Subcutaneous abdominal adipose tissue (tissue), 5 donors: ENCODE results near the gene VPS37B.
"Not testable (repeated sequence)": the region's sequence is repeated elsewhere in the genome, so short reads cannot be mapped to it uniquely, and the experiment has no call there.

Experiments used
- H3K27ac ChIP-seq: one replicate; pipeline ENCODE4 v1.7.0; 2013; ENCODE audit warnings: low read depth, mild to moderate bottlenecking, inconsistent platforms, low read length, moderate library complexity
- H3K27me3 ChIP-seq, 5 donors: one replicate each; pipeline ENCODE4 v1.7.0; 2013; ENCODE audit warnings: low read length in 5 of 5, inconsistent platforms in 1 of 5; ENCODE audit not compliant: control insufficient read depth in 5 of 5, insufficient read depth in 4 of 5
- H3K36me3 ChIP-seq, 5 donors: one replicate each; pipeline ENCODE4 v1.7.0; 2013; ENCODE audit warnings: low read length in 5 of 5; ENCODE audit not compliant: control insufficient read depth in 5 of 5, insufficient read depth in 5 of 5
- H3K4me1 ChIP-seq, 5 donors: one replicate each; pipeline ENCODE4 v1.7.0; 2013; ENCODE audit warnings: low read length in 5 of 5, mild to moderate bottlenecking in 3 of 5, moderate library complexity in 1 of 5; ENCODE audit not compliant: control insufficient read depth in 5 of 5, insufficient read depth in 5 of 5
- H3K4me3 ChIP-seq, 5 donors: one replicate each; pipeline ENCODE4 v1.7.0; 2013; ENCODE audit warnings: low read length in 5 of 5, low read depth in 1 of 5
- H3K9ac ChIP-seq, 5 donors: one replicate each; pipeline ENCODE4 v1.7.0; 2013; ENCODE audit warnings: low read length in 5 of 5, mild to moderate bottlenecking in 4 of 5, moderate library complexity in 3 of 5
- H3K9me3 ChIP-seq, 5 donors: one replicate each; pipeline ENCODE4 v1.7.0; 2013; ENCODE audit warnings: low read length in 5 of 5; ENCODE audit not compliant: control insufficient read depth in 5 of 5
- donor health status: healthy.
- donor health status: healthy.
- donor health status: healthy.
- donor health status: healthy.
- donor health status: healthy.

VPS37B gene

DNA sequence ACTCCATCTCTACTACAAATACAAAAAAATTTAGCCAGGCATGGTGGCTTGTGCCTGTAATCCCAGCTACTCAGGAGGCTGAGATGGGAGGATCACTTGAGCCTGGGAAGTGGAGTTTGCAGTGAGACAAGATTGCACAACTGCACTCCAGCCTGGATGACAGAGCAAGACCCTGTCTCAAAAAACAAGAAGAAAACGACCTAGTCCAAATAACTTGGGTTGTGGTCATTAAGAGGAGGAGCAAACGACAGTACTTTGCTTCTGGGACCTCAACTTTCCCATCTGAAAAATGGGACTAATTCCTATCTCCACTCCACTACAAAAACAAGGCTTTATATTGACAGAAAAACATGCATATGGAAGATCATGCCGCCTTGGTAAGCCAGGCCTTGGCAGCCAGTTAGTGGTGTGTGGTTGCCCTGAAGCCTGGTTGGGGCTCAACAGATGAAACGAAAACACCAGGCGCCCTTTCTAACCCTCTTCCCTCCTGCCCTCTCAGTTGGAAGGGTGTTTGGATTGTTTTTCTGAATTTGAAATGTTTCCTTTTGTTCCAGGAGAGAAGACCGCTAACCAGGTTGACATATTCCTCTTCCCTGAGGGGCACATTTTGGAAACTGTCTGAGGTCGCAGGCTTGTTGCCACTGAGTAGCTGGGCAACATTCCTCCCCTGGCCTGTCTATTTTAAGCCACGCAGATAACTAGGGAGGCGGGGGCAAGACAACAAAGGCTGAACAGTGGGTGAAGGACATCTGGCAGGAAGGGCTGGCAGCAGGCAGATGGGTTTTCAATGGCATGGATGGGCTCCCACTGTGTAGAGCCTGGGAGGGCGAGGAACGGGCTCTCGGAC lies 13.7 kb upstream of the VPS37B start:
- H3K4me1 ChIP-seq, result peaks cover 0 to 2% (median 0%) of the 10 kb centered on the region in 5 donors
- no peak overlapping the region for H3K9ac ChIP-seq
- no peaks in the 10 kb centered on the region for H3K9me3 ChIP-seq
- H3K27ac ChIP-seq, result no peak overlapping the region
- no peak overlapping the region for H3K4me3 ChIP-seq
- no peaks in the 10 kb centered on the region for H3K36me3 ChIP-seq
- H3K27me3 ChIP-seq, result no peaks in the 10 kb centered on the region

DNA sequence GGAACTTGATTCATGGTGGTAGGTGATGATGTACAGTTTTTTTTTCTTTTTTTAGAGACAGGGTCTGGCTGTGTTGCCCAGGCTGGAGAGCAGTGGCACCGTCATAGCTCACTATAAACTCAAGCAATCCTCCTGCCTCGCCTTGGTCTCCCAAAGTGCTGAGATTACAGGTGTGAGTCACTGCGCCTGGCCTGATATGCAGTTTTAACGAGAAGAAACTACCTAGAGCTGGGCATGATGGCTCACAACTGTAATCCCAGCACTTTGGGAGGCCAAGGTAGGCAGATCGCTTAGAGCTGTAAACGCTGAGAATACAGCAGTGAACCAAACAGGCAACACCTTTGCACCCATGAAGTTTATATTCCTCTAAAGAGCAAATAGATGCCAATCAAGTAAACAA lies 13.0 kb upstream of the VPS37B start:
- no peaks in the 10 kb centered on the region for H3K36me3 ChIP-seq
- H3K9ac ChIP-seq, result no peak overlapping the region
- peaks cover 0 to 2% (median 0%) of the 10 kb centered on the region in 5 donors for H3K4me1 ChIP-seq
- H3K4me3 ChIP-seq, result no peak overlapping the region
- no peaks in the 10 kb centered on the region for H3K9me3 ChIP-seq
- H3K27ac ChIP-seq, result no peak overlapping the region
- H3K27me3 ChIP-seq, result no peaks in the 10 kb centered on the region

DNA sequence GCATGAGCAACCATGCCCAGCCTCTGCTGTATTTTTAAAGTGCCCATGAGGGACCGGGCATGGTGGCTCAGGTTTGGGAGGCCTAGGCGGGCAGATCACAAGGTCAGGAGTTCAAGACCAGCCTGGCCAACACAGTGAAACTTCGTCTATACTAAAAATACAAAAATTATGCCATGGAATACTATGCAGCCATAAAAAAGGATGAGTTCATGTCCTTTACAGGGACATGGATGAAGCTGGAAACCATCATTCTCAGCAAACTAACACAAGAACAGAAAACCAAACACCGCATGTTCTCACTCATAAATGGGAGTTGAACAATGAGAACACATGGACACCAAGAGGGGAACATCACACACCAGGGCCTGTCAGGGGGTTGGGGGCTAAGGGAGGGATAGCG lies 9.3 kb upstream of the VPS37B start:
- H3K36me3 ChIP-seq, H3K4me3 ChIP-seq, H3K27me3 ChIP-seq, H3K9me3 ChIP-seq, H3K27ac ChIP-seq, H3K9ac ChIP-seq: not testable (repeated sequence)
- peaks cover 0 to 14% (median 0%) of the 10 kb centered on the region in 5 donors for H3K4me1 ChIP-seq

DNA sequence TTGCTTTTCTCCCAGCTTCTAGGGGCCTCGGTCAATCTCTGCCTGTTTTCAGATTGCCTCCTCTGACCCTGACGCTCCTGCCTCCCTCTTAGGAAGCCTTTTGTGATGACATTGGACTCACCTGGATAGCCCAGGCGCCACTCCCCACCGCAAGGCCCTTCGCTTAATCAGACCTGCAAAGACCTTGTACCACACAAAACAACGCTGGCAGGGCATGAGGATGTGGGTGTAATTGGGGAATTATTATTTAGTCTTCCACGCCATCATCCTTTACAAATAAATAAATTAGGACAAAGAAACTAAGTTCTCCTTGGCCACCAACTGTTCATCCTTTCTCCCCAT lies 7.7 kb upstream of the VPS37B start:
- H3K9me3 ChIP-seq, result no peaks in the 10 kb centered on the region
- H3K4me3 ChIP-seq, result no peak overlapping the region
- H3K27ac ChIP-seq, result no peak overlapping the region
- no peaks in the 10 kb centered on the region for H3K27me3 ChIP-seq
- H3K9ac ChIP-seq, result no peak overlapping the region
- H3K4me1 ChIP-seq, result peaks cover 0 to 12% (median 0%) of the 10 kb centered on the region in 5 donors
- H3K36me3 ChIP-seq, result no peaks in the 10 kb centered on the region

DNA sequence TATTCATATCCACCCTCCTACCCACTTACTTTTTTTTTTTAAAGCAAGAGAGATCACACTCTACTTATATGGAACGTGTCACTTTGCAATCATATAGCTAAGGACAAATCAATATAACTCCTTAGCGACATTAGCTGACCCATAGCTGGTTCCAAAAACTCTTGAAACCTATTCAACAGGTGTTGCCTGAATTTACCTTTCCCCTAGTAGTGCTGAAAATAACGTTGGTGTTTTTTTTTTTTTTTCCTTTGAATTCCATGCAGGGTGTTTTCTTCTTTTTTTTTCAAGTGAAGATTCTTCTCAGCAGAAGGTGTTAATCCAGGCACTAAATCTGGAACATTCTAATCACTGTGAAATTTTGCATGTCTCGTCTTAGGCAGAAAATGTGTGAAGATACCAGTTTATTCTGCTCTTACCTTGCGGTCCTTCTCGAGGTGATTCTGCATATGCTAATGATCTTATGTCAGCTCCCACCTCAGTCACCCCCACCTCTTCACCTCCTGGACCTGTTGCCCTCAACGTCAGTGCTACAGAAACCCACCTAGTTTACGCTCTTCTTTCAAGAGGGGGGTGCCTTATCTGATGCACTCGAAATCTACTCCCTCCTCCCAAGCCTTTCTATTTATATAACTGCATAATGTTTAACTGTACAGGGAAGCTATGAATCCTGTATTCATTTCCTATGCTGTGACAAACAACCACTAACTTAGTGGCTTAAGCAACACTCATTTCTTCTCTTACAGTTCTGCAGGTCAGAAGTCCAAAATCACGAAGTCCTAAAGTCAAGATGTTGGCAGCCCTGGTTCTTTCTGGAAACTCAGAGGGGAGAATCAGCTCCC lies 7.1 kb upstream of the VPS37B start:
- no peak overlapping the region for H3K9ac ChIP-seq
- no peak overlapping the region for H3K27ac ChIP-seq
- H3K4me1 ChIP-seq, result peaks cover 0 to 12% (median 3%) of the 10 kb centered on the region in 5 donors
- no peaks in the 10 kb centered on the region for H3K36me3 ChIP-seq
- H3K4me3 ChIP-seq, result no peak overlapping the region
- no peaks in the 10 kb centered on the region for H3K27me3 ChIP-seq
- no peaks in the 10 kb centered on the region for H3K9me3 ChIP-seq

DNA sequence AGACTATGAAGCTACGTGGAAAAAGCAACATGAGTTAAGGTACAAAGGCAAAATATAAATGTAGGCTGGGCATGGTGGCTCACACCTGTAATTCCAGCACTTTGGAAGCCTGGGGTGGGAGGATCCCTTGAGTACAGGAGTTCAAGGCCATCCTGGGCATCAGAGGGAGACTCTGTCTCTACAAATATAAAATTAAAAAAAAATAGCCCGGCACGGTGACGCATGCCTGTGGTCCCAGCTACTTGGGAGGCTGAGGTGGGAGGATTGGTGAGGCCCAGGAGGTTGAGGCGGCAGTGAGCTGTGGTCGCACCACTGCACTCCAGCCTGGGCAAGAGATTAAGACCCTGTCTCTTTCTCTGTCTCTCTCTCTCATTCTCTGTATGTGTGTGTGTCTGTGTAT lies 4.0 kb upstream of the VPS37B start:
- H3K27ac ChIP-seq, result no peak overlapping the region
- peaks cover 0 to 23% (median 11%) of the 10 kb centered on the region in 5 donors for H3K4me1 ChIP-seq
- no peak overlapping the region for H3K4me3 ChIP-seq
- H3K27me3 ChIP-seq, result no peaks in the 10 kb centered on the region
- H3K9me3 ChIP-seq, result peaks cover 0 to 4% (median 3%) of the 10 kb centered on the region in 5 donors
- H3K9ac ChIP-seq, result no peak overlapping the region
- H3K36me3 ChIP-seq, result no peaks in the 10 kb centered on the region

DNA sequence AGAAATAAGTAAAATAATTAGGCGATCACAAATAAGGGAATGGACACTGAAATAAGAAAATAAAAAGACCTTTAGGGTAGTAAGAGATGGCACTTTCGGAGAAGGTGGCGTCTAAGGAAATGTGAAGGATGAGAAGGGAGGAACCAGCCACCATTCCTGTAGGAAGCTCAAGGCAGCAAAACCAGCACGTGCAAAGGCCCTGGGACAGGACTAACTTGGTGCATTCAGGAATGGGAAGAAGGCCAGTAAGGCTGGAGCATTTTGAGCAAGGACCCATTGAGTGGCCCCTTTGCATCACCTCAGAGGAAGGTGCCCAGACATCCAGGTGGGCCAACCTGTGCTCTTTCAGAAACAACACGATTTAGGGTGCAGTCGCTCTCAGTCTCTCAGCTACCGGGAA lies 738 bp upstream of the VPS37B start:
- Histone ChIP-seq H3K9ac (no peak overlapping the region), H3K4me1 (peaks cover 2 to 49% (median 29%) of the 10 kb centered on the region in 5 donors), H3K27ac (peak overlapping the region; percentile 85), H3K9me3 (peaks cover 0 to 4% (median 3%) of the 10 kb centered on the region in 5 donors), H3K36me3 (no peaks in the 10 kb centered on the region), H3K27me3 (no peaks in the 10 kb centered on the region), H3K4me3 (peak overlapping the region in 1 of 5 donors; percentile 74)

DNA sequence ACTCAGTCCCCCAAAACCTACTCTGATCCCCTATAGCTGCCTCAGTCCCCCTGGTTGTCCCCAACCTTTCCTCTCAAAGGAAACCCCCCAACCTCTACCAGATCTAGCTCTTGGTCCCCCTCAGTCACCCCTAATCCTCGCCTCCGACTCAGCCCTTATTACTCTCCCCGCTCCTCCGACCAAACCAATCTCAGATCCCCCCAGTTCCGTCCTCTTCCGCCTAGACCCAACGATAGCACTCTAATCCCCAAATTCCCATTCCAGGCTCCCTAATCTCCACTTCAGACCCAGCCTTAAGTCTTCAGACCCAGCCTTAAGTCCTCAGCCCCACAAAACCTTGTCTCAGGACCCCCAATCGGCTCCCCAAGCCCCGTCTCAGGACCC lies 612 bp downstream of the VPS37B start:
- Histone ChIP-seq H3K27ac (peak overlapping the region; percentile 85), H3K9me3 (peaks cover 0 to 4% (median 3%) of the 10 kb centered on the region in 5 donors), H3K36me3 (no peaks in the 10 kb centered on the region), H3K27me3 (no peaks in the 10 kb centered on the region), H3K4me3 (peak overlapping the region; percentile 74 to 96 (median 88)), H3K4me1 (peaks cover 2 to 62% (median 40%) of the 10 kb centered on the region in 5 donors), H3K9ac (peak overlapping the region; percentile 94 to 99 (median 97))

DNA sequence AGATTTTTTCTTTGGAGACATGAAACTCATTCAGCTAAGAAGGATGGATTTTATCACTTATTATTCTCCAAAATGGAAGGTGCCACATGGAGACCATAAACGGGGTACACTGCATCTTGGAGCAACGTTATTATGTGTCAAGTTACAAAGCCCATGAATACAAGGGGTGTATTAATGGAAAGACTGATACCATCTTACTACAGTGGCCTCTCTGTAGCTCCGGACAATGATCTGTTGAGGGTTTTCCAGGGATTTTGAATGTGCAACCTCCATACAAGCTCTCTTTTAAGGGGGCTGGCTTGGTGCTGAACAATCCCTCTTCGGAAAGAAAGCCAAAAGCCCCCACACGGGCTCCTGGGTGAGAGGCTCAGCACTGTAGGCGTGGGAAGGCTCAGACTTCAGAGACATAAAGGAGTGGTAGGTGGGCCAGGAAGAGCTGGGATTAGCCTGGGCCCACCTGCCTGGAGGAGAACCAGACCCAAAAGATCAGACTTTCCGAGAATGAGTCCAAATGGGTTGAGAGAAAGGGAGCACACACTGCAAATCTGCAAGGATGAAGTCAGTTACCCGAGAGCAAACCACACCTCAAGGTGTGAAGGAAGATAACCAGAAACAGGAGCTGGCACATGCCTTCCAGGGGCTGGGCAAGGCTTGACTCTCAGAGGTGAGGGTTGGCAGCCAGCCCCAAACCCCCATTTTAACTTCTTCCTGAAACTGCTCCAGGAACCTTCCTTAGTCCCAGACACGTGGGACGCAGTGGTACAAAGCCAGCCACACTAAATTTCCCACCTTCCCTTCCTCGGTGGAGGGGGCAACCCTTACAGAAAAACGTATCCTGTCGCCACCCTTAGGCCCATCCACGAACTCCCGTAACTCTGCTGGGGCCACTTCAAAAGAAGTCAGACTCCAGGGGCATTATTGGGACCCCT lies 1.5 kb downstream of the VPS37B start:
- no peaks in the 10 kb centered on the region for H3K27me3 ChIP-seq
- H3K27ac ChIP-seq, result peak overlapping the region; percentile 85
- no peaks in the 10 kb centered on the region for H3K36me3 ChIP-seq
- peaks cover 0 to 4% (median 3%) of the 10 kb centered on the region in 5 donors for H3K9me3 ChIP-seq
- H3K4me1 ChIP-seq, result peaks cover 2 to 70% (median 40%) of the 10 kb centered on the region in 5 donors
- H3K4me3 ChIP-seq, result peak overlapping the region; percentile 74 to 96 (median 88)
- peak overlapping the region; percentile 94 to 99 (median 97) for H3K9ac ChIP-seq
